ENCODE data around the gene PSMC2. TPM values are rescaled to one million over a fixed set of nuclear protein-coding genes. Genes with fewer than 3 reads are reported as not detected.

PSMC2 gene
- total and polyA plus RNA-seq, 2 of the 4 experiments (the other 2 are of a cell fraction), result 184 to 311 TPM

GRCh38 chr7:103379270-103379975 lies 32.0 kb downstream of the PSMC2 start (continued):
- TF ChIP-seq NFE2L2 (IDR thresholded peaks at IDR 0.05; ENCODE audit: low read depth, low read length), result no peak

GRCh38 chr7:103380395-103381191 lies 33.1 kb downstream of the PSMC2 start:
- dilution Hi-C loops (cut with HindIII; ENCODE audit: low sequenced_read_pairs, unreplicated experiment) (no loop called here), in situ Hi-C loops (cut with MboI; ENCODE audit: low sequenced_read_pairs) (no loop called here), intact Hi-C loops (cut with micrococcal nuclease) (no loop called here)
- H3K27ac ChIP-seq (ENCODE audit: insufficient read depth, low read length), result no peak overlapping the region
- H3K36me3 ChIP-seq (ENCODE audit: control insufficient read depth, insufficient read depth, low read length), result no peaks in the 10 kb centered on the region
- ATAC-seq (ENCODE audit: low read depth), result peak; percentile 75
- H2BK20ac ChIP-seq (ENCODE audit: low read depth, low read length), result no peak overlapping the region
- TF ChIP-seq CHD1 (IDR thresholded peaks at IDR 0.05; ENCODE audit: low read depth, low read length), result no peak
- no peak for TF ChIP-seq ELK1 (IDR thresholded peaks at IDR 0.05; ENCODE audit: borderline replicate concordance, low read depth, low read length)
- TF ChIP-seq MXI1 (IDR thresholded peaks at IDR 0.05; ENCODE audit: borderline replicate concordance, low read depth, low read length), result no peak
- no peak for TF ChIP-seq CEBPB (IDR thresholded peaks at IDR 0.05; ENCODE audit: low read depth, low read length)
- no peak for TF ChIP-seq CTCF (conservative IDR thresholded peaks at IDR 0.05; ENCODE audit: low read depth, low read length)
- TF ChIP-seq MAFK (IDR thresholded peaks at IDR 0.05; ENCODE audit: low read depth, low read length), result no peak
- TF ChIP-seq RFX5 (IDR thresholded peaks at IDR 0.05; ENCODE audit: low read depth, low read length), result no peak
- TF ChIP-seq MAZ (IDR thresholded peaks at IDR 0.05; ENCODE audit: borderline replicate concordance, low read depth, low read length), result no peak
- BruUV-seq (replicated peaks), result no TSS peak
- H3K9me3 ChIP-seq (ENCODE audit: control insufficient read depth, insufficient read depth, low read length), result no peaks in the 10 kb centered on the region
- H3K4me1 ChIP-seq (ENCODE audit: control insufficient read depth, insufficient read depth, low read length), result no peaks in the 10 kb centered on the region; the same call in 1 of the 2 replicates
- no peaks in the 10 kb centered on the region for H3K79me1 ChIP-seq (ENCODE audit: low read depth in 1 of 2, low read length in 2 of 2)
- ChIA-PET POLR2A (ENCODE audit: unreplicated experiment) (no interaction called here), CTCF (interaction anchor here (0.6 kb wide), 1 partner anchor 10 kb away, joined by 3 read pairs; no protein-coding TSS in a partner anchor)
- H3K4me3 ChIP-seq (ENCODE audit: insufficient read depth, low read depth, low read length), result no peak overlapping the region
- no peak overlapping the region for H4K5ac ChIP-seq (ENCODE audit: low read depth, low read length)
- no peak overlapping the region for H2AFZ ChIP-seq (replicated peaks; ENCODE audit: low read length, poor library complexity)
- H3K56ac ChIP-seq (ENCODE audit: extremely low read depth, insufficient read depth, low read length), result no peak overlapping the region
- no peak overlapping the region for H3K4ac ChIP-seq (ENCODE audit: low read depth, low read length)
- H4K91ac ChIP-seq (ENCODE audit: insufficient read depth, low read depth, low read length), result no peak overlapping the region
- H2BK15ac ChIP-seq (ENCODE audit: low read depth, low read length), result no peak overlapping the region
- H2AK9ac ChIP-seq (replicated peaks; ENCODE audit: low read depth, low read length, poor library complexity), result no peak overlapping the region
- no peak overlapping the region for H2AK5ac ChIP-seq (ENCODE audit: low read depth, low read length)
- peak overlapping the region; percentile 78 for H2BK5ac ChIP-seq (ENCODE audit: low read depth, low read length, poor library complexity, severe bottlenecking)
- peaks cover 7% of the 10 kb centered on the region for H3K27me3 ChIP-seq (ENCODE audit: control insufficient read depth, insufficient read depth, low read length)
- H2BK120ac ChIP-seq (ENCODE audit: low read depth, low read length), result no peak overlapping the region
- H3K4me2 ChIP-seq (ENCODE audit: low read depth, low read length), result no peak overlapping the region
- peaks cover 8% of the 10 kb centered on the region; the same call in 1 of the 2 replicates for H3K9me1 ChIP-seq (ENCODE audit: insufficient read depth, low read length)
- no peaks in the 10 kb centered on the region for H4K20me1 ChIP-seq (ENCODE audit: insufficient read depth, low read length)
- DNase-seq, result peak; percentile 44
- no peak overlapping the region for H3K9ac ChIP-seq (ENCODE audit: low read depth, low read length)
- no peak overlapping the region for H3K18ac ChIP-seq (ENCODE audit: low read depth, low read length)
- H4K8ac ChIP-seq (ENCODE audit: low read depth in 2 of 2, low read length in 2 of 2), result no peak overlapping the region
- no peak overlapping the region; the same call in 1 of the 2 replicates for H3K14ac ChIP-seq (replicated peaks; ENCODE audit: low read depth, low read length)
- H3K23ac ChIP-seq (ENCODE audit: low read depth, low read length), result no peak overlapping the region
- WGBS, 2 experiments (ENCODE audit: extremely low coverage in 2 of 2, insufficient read length in 1 of 2), result 60% methylated on average over 2 of the region's 5 CpGs; no CpG with 5 or more reads in 1 of the 2 experiments

Measured in IMR-90 (cell line).